H1 (cell line): Measurements from ENCODE around the gene PRSS12. TPM values are rescaled to one million over a fixed set of nuclear protein-coding genes. Genes with fewer than 3 reads are reported as not detected.

Experiments used
- BACH1 ChIP-seq: IDR thresholded peaks from 2 replicates; pipeline ENCODE4 v1.6.1; 2012; ENCODE audit warnings: low read length, improper control_type of control experiment
- BCL11A ChIP-seq, 2 experiments: IDR thresholded peaks; one replicate each; pipeline ENCODE4 v1.6.1; 2011; ENCODE audit warnings: low read depth in 2 of 2, low read length in 2 of 2, mild to moderate bottlenecking in 2 of 2
- CBX5 ChIP-seq: fragments of 300-800, 300-1000 bp; sonication (generic); IDR thresholded peaks from 2 replicates; pipeline ENCODE4 v1.7.1; 2016; ENCODE audit warnings: antibody characterized with exemption, low read length, low read depth
- CEBPB ChIP-seq: IDR thresholded peaks from 2 replicates; pipeline ENCODE4 v1.6.1; 2012; ENCODE audit warnings: low read depth, low read length
- CHD1 ChIP-seq: IDR thresholded peaks from 2 replicates; pipeline ENCODE4 v1.6.1; 2012; ENCODE audit warnings: low read depth, low read length, improper control_type of control experiment
- PHF8 ChIP-seq: fragments of 200-600 bp; sonication (generic); conservative IDR thresholded peaks from 2 replicates; pipeline ENCODE4 v1.7.1; 2012; ENCODE audit warnings: low read depth, mild to moderate bottlenecking, inconsistent platforms, low read length, moderate library complexity
- RAD21 ChIP-seq, 2 experiments: IDR thresholded peaks in 1 of 2; conservative IDR thresholded peaks in 1 of 2; 2 replicates each; pipeline ENCODE4 v1.6.1; 2011; ENCODE audit warnings: low read depth in 2 of 2, low read length in 2 of 2, improper control_type of control experiment in 1 of 2, inconsistent platforms in 1 of 2, mild to moderate bottlenecking in 1 of 2, moderate library complexity in 1 of 2
- SRF ChIP-seq: IDR thresholded peaks from 2 replicates; pipeline ENCODE4 v1.6.1; 2011; ENCODE audit warnings: mild to moderate bottlenecking, low read depth, low read length, moderate library complexity
- polyA plus RNA-seq, 7 experiments: library from polyadenylated mRNA; depleted of rRNA in 3 of 7; stranded (reverse) in 5 of 7; unstranded in 2 of 7; fragments of >200 nt in 5 of 7; fragments of 200-250 nt in 2 of 7; gene quantifications; 1 replicate in 5 of 7; 2 replicates in 1 of 7; 4 replicates in 1 of 7; pipeline versions ENCODE4 v1.2.1 to v1.2.3, GENCODE V29; 2011 to 2013; ENCODE audit warnings: missing spikeins in 2 of 7, mixed read lengths in 2 of 7
- total RNA-seq: library from RNA; stranded (reverse); fragmentation: NEBNext Ultra II Directional; extraction: Animal tissue kit (Norgen Biotek cat#: 25700); gene quantifications from 2 replicates; pipeline ENCODE4 v1.2.1, GENCODE V29; 2021

PRSS12 gene
- total and polyA plus RNA-seq, 2 of the 8 experiments (the other 6 are each of a cell fraction or from before 2014, with no cell fraction given), result 2.6 to 9.3 TPM

- TF ChIP-seq RAD21 (IDR thresholded peaks at IDR 0.05 in 1 of 2, conservative IDR thresholded peaks at IDR 0.05 in 1 of 2; ENCODE audit: low read depth in 2 of 2, low read length in 2 of 2) (no peak), CEBPB (no peak), CHD1 (no peak), BACH1 (no peak), CBX5 (no peak), SRF (no peak), PHF8 (no peak), BCL11A (IDR thresholded peaks at IDR 0.05; ENCODE audit: low read depth in 2 of 2, low read length in 2 of 2) (no peak)
Observed at GRCh38 chr4:118286685-118287084, 66.1 kb downstream of the PRSS12 start (continued).
